Right renal cortex interstitium (tissue), 3 donors: ENCODE results near the gene SYCE3. TPM values are rescaled to one million over a fixed set of nuclear protein-coding genes. Genes with fewer than 3 reads are reported as not detected.
"Not testable (repeated sequence)": the region's sequence is repeated elsewhere in the genome, so short reads cannot be mapped to it uniquely, and the experiment has no call there.

Source experiments
- DNase-seq, 3 donors: peaks; one replicate each; pipeline ENCODE4 v3.0.0-alpha.2; 2013; ENCODE audit warnings: low read depth in 3 of 3, low spot score in 2 of 3
- polyA plus RNA-seq, 3 donors: library from polyadenylated mRNA; unstranded; fragments of 120-200 nt; gene quantifications; one replicate each; pipeline ENCODE4 v1.2.1, GENCODE V29; 2013; ENCODE audit not compliant: insufficient read length in 3 of 3

The SYCE3 gene
- polyA plus RNA-seq, 3 donors: 0.28 to 0.61 TPM; not detected in 1

DNA sequence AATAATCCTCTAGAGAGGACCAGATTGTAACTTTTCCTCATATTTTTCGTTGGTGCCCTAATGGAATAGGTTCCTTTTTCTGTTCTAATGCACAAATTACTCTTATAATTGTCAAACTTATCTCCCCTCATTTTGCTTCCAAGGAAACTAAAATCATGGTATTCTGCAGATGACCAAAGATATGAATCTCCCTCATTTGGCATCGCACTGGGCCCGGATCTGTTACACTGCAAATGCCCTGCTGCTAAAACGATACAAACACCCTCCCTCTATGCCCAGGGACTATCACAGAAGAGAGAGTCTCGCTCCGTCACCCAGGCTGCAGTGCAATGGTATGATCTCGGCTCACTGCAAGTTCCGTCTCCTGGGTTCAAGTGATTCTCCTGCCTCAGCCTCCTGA is 9.4 kb downstream of the SYCE3 start:
- no peak for DNase-seq

GRCh38 chr22:50551160-50551752 is 11.5 kb downstream of the SYCE3 start:
- no peak for DNase-seq

DNA sequence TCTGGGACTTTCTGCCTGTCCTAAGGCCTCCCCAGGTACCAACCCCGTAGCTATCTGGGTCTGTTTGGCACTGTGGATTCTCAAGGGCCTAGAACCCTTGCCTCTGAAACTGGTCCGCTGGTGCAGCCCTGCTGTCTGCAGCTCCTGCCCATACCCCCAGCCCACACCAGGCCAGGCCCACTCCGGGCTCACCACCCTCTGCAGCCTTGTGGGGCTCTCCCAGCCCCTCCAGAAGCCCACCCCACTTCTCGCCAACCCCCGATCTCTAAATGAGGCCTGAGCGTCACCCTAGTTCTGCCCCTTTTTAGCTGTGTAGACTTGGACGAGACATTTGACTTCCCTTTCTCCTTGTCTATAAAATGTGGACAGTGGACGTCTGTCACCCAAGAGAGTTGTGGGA is 12.3 kb downstream of the SYCE3 start:
- DNase-seq: no peak

DNA sequence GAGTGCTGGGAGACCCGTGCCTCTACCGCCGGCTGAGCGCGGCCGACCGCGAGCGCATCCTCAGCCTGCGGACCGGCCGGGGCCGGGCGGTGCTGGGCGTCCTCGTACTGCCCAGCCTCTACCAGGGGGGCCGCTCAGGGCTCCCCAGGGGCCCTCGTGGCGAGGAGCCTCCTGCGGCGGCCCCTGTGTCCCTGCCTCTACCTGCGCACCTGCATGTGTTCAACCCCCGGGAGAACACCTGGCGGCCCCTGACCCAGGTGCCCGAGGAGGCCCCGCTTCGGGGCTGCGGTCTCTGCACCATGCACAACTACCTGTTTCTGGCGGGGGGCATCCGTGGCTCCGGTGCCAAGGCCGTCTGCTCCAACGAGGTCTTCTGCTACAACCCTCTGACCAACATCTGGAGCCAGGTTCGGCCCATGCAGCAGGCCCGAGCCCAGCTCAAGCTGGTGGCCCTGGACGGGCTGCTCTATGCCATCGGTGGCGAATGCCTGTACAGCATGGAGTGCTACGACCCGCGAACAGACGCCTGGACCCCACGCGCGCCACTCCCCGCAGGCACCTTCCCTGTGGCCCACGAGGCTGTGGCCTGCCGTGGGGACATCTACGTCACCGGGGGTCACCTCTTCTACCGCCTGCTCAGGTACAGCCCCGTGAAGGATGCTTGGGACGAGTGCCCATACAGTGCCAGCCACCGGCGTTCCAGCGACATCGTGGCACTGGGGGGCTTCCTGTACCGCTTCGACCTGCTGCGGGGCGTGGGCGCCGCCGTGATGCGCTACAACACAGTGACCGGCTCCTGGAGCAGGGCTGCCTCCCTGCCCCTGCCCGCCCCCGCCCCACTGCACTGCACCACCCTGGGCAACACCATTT is 13.6 kb downstream of the SYCE3 start:
- DNase-seq: no peak

- no peak for DNase-seq
Observed at GRCh38 chr22:50548040-50548920, 14.4 kb downstream of the SYCE3 start.

- no peak for DNase-seq
Observed at GRCh38 chr22:50547263-50547985, 15.3 kb downstream of the SYCE3 start.

DNA sequence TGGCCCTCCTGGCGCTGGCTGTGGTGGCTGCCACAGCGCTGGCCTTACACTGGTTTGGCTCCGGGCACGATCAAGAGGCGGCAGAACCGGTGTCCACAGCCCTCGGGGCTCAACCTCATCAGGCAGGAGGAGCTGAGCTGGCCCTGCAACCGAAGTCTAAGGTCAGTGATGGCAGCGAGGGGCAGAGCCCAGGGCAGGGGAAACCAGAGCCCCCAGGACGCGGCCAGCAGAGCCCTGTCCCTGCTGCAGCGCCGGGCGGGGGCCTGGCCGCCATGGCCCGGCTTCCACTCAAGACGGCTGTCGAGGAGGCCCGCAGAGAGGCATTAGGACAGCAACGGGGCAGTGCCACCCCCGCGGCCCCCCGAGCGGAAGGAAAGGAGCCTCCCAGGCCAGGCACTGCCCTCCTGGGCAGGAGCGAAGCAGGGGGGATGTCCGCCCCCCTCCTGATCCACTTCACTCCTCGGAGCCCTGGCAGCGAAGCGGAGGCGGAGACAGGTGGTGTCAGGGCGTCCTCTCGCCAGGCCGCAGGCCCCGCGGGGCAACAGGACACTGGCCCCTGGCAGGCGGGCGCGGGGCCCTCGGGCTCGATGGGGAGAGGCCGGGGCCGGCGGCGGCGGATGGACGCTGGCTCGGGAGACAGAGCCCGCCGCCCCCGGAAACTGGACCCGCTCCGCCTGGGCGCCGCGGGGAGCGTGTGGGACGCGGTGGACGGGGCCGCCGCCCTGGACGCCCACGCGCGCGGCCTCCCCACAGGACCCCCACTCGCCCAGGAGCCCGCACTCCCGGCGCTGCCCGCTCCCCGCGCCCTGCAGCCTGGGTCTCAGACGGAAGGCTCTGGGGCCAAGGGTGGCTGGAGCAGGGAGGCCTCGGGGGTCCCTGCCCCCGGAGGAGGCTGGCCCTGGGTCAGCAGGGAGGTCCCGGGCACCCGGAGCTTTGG is 16.1 kb downstream of the SYCE3 start:
- DNase-seq: no peak

DNA sequence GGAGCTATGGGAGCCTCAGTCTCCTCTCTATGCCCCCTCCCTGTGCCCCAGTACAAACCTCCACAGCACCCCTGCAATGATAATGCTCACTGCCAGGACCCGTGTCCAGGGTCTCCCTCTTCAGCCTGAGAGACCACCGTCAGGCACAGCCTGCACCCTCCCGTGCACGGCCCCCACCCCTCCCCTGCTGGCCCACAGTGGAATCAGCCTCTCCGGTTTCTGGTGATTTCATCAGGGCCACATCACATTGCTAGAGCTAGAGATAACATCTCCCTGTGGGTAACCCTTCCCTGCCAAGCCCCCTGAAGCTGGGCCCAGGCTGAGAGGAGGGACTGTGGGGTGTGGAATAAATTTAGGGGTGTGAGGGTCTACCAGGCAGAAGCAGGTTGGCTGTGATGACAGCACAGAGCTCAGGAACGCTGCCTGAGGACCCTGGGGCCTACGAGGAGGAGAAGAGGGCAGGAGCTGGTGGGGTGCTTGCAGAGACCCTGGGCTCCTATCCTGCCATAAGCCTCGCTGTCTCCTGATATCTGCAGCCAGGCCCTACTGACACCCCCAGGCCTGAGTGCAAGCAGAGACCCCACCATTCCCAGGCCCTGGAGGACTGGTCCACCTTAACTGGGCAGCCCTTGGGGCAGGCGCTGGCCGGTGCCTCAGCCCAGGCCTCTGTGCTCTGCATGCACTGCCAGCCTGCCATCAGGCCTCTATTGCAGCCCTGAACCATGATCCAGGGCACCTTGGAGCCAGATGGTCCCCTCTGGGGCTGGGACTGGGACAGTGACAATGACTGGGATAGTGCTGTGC is 17.0 kb downstream of the SYCE3 start, which contains the start of gene KLHDC7B:
TSS of gene KLHDC7B (plus strand) at position 378 of the 804 bp plus-strand sequence. CDS start at position 723, 345 bp downstream.
- no peak for DNase-seq

GRCh38 chr22:50544746-50545253 is 17.9 kb downstream of the SYCE3 start:
- DNase-seq: no peak

DNA sequence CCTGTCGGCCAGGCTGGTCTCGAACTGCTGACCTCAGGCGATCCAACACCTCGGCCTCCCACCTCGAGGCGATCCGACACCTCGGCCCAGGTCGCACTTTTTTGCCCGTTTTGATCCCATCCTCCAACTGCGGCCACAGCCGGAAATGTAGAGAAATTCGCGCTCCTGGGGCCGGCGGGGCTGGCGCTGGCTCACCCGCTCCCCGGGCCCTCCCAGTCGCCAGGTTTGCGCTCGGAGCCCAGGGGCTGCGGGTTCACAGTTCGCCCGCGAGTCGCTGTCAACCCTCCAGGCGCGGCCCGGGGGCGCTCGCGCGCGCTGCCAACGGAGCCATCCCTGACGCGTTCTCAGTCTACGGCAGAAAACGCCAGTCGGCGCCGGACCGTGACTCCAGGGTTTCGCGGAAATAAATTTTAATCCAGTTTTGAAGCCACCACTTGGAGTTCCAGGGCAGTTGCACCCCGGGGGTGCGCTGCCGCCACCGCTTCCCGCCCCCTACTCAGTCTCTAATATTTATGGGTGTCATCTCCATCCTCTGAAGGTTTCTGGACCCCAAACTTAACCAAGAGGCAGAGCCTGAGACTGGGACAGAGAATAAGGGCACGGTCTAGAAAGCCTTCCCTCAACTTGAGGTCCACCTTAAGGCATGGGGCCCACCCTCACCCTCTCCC is 18.5 kb downstream of the SYCE3 start:
- DNase-seq: no peak

GRCh38 chr22:50542416-50542927 is 20.2 kb downstream of the SYCE3 start:
- DNase-seq: no peak

DNA sequence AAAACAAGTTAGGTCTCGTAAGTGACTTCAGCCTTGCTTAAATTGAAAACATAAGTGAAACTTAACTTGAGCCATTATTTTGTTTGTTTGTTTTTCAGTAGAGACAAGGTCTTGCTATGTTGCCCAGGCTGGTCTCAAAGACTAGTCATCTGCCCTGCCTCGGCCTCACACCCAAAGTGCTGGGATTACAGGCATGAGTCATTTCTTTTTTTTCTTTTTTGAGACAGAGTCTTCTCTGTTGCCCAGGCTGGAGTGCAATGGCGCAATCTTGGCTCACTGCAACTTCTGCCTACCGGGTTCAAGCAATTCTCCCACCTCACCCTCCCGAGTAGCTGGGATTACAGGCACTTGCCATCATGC is 21.1 kb downstream of the SYCE3 start:
- DNase-seq: not testable (repeated sequence)

- no peak for DNase-seq
Observed at GRCh38 chr22:50540381-50540780, 22.3 kb downstream of the SYCE3 start.

DNA sequence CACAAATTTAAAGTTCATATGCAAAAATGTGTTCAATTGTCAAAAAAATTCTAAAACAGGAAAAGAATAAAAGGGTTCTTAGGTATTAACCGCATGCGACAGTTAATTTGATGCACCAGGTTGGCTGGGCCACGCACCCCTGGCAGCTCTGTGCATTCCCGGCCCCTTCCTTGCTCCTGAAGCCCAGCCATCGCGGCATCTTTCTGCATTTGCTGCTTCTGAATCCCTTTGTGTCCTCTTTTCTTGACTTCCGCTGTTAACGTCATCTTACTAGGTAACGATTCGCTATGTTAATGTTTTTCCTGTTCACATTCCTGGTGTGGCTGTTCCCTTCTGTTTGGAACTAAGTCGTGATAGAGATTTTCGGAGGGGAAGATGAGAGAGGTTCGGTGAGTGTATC is 25.0 kb downstream of the SYCE3 start:
- no peak for DNase-seq

DNA sequence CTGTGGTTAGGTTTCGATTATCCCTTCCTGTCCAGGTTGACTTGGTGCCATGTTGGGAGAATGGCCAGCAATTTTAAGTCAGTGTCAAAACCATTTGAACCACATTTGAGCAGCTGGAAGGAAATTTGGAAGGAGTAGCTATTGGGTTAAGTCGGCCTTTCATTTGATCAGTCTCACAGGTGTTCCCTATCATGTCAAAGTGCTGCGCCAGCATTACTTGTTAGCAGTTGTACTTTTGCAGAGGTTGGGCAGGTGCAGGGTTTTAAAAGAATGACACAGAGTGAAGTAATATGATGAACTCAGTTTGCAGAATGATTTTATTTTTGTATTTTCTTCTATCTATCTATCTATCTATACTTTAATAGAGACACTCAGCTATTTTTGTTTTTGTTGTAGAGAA is 26.5 kb downstream of the SYCE3 start:
- DNase-seq: no peak

GRCh38 chr22:50535113-50535512 is 27.6 kb downstream of the SYCE3 start:
- no peak for DNase-seq

DNA sequence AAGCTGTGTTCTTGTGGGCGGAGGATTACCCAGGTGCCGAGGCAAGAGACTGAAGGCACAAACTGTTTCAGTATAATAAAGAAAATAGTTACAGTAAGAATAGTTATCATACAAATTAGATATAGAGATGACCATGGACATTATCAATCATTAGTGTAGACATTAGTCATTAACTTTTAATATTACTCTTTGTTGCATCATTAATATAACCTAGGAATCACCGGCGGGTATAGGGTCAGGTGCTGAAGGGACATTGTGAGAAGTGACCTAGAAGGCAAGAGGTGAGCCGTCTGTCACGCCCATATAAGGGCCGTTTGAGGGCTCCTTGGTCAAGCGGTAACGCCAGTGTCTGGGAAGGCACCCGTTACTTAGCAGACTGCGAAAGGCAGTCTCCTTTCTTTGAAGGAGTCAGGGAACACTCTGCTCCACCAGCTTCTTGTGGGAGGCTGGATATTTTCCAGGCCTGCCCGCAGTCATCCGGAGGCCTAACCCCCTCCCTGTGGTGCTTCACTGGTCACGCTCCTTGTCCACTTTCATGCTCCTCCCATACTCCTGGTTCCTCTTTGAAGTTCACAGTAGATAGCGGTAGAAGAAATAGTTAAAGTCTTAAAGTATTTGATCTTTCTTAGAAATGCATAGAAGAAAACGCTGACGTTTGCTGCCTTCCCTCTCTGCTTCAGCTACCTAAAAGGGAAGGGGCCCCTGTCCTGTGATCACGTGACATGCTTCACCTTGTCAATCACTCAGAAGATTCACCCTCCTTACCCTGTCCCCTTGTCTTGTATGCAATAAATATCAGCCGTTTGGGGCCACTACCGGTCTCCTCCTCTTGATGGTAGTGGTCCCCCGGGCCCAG is 28.6 kb downstream of the SYCE3 start:
- not testable (repeated sequence) for DNase-seq
